ENCODE data around the gene NCAPD2. TPM values are rescaled to one million over a fixed set of nuclear protein-coding genes. Genes with fewer than 3 reads are reported as not detected.

Gene NCAPD2
- polyA plus RNA-seq, 1 donor, result 36.9 TPM

DNA sequence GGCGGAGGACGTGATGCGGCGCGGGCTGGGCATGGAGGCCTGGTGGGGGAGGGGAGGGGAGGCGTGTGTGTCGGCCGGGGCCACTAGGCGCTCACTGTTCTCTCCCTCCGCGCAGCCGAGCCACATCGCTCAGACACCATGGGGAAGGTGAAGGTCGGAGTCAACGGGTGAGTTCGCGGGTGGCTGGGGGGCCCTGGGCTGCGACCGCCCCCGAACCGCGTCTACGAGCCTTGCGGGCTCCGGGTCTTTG lies 40.7 kb downstream of the NCAPD2 start:
- no peak for DNase-seq

GRCh38 chr12:6534945-6535696 lies 41.2 kb downstream of the NCAPD2 start:
- no peak for DNase-seq

DNA sequence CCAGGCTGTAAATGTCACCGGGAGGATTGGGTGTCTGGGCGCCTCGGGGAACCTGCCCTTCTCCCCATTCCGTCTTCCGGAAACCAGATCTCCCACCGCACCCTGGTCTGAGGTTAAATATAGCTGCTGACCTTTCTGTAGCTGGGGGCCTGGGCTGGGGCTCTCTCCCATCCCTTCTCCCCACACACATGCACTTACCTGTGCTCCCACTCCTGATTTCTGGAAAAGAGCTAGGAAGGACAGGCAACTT lies 41.7 kb downstream of the NCAPD2 start:
- no peak for DNase-seq

GRCh38 chr12:6535960-6536847 lies 42.3 kb downstream of the NCAPD2 start:
- DNase-seq, result no peak

- no peak for DNase-seq
These were observed 43.1 kb downstream of the NCAPD2 start for GRCh38 chr12:6536894-6537579.

DNA sequence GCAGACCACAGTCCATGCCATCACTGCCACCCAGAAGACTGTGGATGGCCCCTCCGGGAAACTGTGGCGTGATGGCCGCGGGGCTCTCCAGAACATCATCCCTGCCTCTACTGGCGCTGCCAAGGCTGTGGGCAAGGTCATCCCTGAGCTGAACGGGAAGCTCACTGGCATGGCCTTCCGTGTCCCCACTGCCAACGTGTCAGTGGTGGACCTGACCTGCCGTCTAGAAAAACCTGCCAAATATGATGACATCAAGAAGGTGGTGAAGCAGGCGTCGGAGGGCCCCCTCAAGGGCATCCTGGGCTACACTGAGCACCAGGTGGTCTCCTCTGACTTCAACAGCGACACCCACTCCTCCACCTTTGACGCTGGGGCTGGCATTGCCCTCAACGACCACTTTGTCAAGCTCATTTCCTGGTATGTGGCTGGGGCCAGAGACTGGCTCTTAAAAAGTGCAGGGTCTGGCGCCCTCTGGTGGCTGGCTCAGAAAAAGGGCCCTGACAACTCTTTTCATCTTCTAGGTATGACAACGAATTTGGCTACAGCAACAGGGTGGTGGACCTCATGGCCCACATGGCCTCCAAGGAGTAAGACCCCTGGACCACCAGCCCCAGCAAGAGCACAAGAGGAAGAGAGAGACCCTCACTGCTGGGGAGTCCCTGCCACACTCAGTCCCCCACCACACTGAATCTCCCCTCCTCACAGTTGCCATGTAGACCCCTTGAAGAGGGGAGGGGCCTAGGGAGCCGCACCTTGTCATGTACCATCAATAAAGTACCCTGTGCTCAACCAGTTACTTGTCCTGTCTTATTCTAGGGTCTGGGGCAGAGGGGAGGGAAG lies 43.9 kb downstream of the NCAPD2 start:
- peak; percentile 82 for DNase-seq

DNA sequence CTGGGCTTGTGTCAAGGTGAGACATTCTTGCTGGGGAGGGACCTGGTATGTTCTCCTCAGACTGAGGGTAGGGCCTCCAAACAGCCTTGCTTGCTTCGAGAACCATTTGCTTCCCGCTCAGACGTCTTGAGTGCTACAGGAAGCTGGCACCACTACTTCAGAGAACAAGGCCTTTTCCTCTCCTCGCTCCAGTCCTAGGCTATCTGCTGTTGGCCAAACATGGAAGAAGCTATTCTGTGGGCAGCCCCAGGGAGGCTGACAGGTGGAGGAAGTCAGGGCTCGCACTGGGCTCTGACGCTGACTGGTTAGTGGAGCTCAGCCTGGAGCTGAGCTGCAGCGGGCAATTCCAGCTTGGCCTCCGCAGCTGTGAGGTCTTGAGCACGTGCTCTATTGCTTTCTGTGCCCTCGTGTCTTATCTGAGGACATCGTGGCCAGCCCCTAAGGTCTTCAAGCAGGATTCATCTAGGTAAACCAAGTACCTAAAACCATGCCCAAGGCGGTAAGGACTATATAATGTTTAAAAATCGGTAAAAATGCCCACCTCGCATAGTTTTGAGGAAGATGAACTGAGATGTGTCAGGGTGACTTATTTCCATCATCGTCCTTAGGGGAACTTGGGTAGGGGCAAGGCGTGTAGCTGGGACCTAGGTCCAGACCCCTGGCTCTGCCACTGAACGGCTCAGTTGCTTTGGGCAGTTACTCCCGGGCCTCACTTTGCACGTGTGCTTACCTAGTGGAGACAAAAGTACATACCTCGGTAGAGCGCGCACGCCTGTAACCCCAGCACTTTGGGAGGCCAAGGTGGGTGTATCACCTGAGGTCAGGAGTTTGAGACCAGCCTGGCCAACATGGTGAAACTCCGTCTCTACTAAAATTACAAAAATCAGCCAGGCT lies 44.8 kb downstream of the NCAPD2 start:
- DNase-seq, result no peak

GRCh38 chr12:6539314-6539682 lies 45.4 kb downstream of the NCAPD2 start:
- DNase-seq, result no peak

- no peak for DNase-seq
These were observed 45.8 kb downstream of the NCAPD2 start for GRCh38 chr12:6539707-6540134.

DNA sequence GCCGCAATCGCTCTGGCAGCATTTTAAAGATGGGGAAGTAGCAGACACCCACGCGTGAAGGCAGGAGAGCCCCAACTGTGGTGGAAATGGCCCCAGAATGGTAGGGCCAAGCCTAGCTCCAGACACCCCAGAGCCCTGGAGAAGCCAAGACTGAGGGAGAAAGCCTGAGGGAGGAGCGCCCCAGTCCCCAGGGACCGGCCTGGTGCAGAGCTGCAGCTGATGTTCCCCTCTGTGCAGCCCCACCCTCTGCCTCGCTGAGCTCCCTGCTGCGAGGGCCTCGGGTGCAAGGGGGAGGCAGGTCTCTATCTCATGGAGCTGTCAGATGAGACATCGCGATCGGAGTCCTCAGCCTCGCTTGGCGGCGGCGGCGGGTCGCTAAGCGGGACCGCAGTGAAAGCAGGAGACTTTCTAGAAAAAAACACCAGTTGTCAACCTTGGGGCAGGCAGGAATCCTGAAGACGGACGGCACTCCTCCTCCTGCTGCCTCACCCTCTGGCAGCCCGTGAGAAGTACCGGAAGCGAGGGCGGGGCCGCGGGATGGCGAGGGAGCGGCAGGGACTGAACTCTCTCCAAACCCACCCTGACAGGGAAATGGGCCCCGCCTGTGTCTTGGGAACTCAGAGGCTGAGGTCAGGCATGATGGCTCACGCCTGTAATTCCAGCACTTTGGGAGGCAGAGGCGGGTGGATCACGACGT lies 46.4 kb downstream of the NCAPD2 start:
- no peak for DNase-seq

DNA sequence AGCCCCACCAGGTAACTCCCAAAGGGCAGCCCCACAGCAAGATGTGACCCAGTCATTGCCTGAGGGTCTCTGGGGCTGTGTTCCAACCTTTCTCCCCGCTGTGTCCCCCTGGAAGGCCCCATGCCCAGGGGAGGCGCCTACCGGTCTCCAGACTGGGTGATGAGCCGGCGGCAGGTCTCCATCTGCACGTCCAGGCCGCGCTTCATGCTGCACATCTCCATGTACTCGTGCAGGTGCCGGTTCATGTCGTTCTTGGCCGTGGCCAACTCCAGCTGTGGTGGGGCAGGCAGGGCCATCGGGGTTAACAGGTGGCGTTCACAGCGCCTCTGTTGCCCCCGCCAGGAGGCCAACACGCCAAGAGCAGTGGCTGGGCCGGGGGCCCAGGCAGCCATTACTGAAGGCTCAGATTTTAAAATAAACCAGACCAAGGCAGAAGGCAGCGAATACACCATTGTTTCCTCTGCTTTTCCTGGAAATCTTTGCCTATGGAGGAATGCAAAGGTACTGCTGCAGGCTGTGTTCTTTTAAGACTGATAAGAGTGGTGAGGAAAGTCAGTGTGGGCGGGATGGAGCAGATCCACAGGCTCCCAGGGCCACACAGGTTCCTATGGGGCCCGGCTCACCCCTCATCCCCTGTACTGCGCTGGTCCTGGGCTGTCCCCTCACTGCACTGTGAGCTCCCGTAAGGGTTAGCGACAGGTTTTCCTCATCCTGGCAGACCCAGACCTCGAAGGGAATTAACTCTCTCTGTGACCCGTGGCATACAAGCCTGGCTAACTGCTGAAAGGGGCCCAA lies 47.7 kb downstream of the NCAPD2 start:
- no peak for DNase-seq

- DNase-seq, result no peak
These were observed 48.5 kb downstream of the NCAPD2 start for GRCh38 chr12:6542209-6543009.

DNA sequence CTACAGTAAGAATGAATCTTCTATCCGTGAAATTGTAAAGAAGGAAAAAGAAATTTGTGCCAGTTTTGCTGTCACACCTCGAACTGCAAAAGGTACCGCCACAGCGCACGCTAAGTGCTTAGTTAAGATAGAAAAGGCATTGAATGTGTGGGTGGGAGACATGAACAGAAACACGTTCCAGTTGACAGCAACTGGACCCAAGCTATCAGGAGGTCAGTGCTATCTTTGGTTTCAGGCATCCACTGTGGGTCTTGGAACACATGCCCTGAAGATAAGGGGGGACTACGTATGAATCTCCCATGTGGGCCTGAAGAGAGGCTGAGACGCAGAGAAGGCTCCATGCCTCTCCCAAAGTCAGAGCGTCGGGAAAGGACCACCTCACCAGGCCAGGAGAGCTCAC lies 52.1 kb downstream of the NCAPD2 start:
- no peak for DNase-seq

- no peak for DNase-seq
These were observed 53.7 kb downstream of the NCAPD2 start for GRCh38 chr12:6547566-6547965.

- DNase-seq, result no peak
These were observed 54.1 kb downstream of the NCAPD2 start for GRCh38 chr12:6547987-6548386.

- DNase-seq, result no peak
These were observed 54.7 kb downstream of the NCAPD2 start for GRCh38 chr12:6548556-6548955.

- no peak for DNase-seq
These were observed 55.2 kb downstream of the NCAPD2 start for GRCh38 chr12:6548966-6549683.

GRCh38 chr12:6549684-6550151 lies 55.8 kb downstream of the NCAPD2 start:
- no peak for DNase-seq

Data from hindlimb muscle (tissue), 1 donor.